OCI-LY1 (cell line): ENCODE measurements around the gene SOX30.
"Not testable (repeated sequence)": the region's sequence is repeated elsewhere in the genome, so short reads cannot be mapped to it uniquely, and the experiment has no call there.

Source experiments
- CTCF ChIP-seq: fragments of 200-600 bp; sonication (generic), shearing (Covaris generic); IDR thresholded peaks from 2 replicates; pipeline ENCODE4 v1.5.1; 2017; ENCODE audit warnings: mild to moderate bottlenecking, antibody characterized with exemption, low read length, moderate library complexity, mixed read lengths
- EZH2 ChIP-seq: fragments of 200-600 bp; sonication (generic), shearing (Covaris generic); IDR thresholded peaks from 2 replicates; pipeline ENCODE4 v1.8.0; 2017; ENCODE audit warnings: borderline replicate concordance, mixed run types, mild to moderate bottlenecking, antibody characterized with exemption, low read length, moderate library complexity, mixed read lengths

GRCh38 chr5:157686276-157687197 lies 34.3 kb upstream of the SOX30 start:
- TF ChIP-seq CTCF, EZH2: not testable (repeated sequence)
